ENCODE data around the gene C1S. TPM values are rescaled to one million over a fixed set of nuclear protein-coding genes. Genes with fewer than 3 reads are reported as not detected.

Gene C1S
- total and polyA plus RNA-seq, 9 of the 15 experiments (the other 6 are each of a cell fraction or from before 2014, with no cell fraction given) = 0.08 to 0.84 (median 0.27) TPM

GRCh38 chr12:7026854-7027253 is 33.7 kb upstream of the C1S start (continued):
- TF ChIP-seq ZSCAN32 (CRISPR knock-in tag; IDR thresholded peaks at IDR 0.05) = no peak
- TF ChIP-seq ZNF143 (CRISPR knock-in tag; IDR thresholded peaks at IDR 0.05) = no peak
- TF ChIP-seq MEF2D (tag; conservative IDR thresholded peaks at IDR 0.05; ENCODE audit: low read depth) = no peak
- TF ChIP-seq MBD2 (IDR thresholded peaks at IDR 0.05; ENCODE audit: borderline replicate concordance, low read depth) = no peak
- no peak; the same call in 1 of the 2 replicates for TF ChIP-seq CEBPG (CRISPR knock-in tag; IDR thresholded peaks at IDR 0.05)
- TF ChIP-seq CEBPG (tag; conservative IDR thresholded peaks at IDR 0.05 in 1 of 2, IDR thresholded peaks at IDR 0.05 in 1 of 2) = no peak
- TF ChIP-seq DDX20 (tag; IDR thresholded peaks at IDR 0.05; ENCODE audit: low read depth) = no peak
- TF ChIP-seq DPF2 (IDR thresholded peaks at IDR 0.05) = peak; percentile 51; the same call in 1 of the 2 replicates
- TF ChIP-seq ATF4 (CRISPR knock-in tag; IDR thresholded peaks at IDR 0.05) = no peak
- no peak for TF ChIP-seq PRPF4 (IDR thresholded peaks at IDR 0.05; ENCODE audit: insufficient read depth, low read depth, low read length, poor library complexity, severe bottlenecking)
- no peak for TF ChIP-seq ZNF583 (CRISPR knock-in tag; IDR thresholded peaks at IDR 0.05)
- TF ChIP-seq MTF1 (CRISPR knock-in tag; IDR thresholded peaks at IDR 0.05; ENCODE audit: borderline replicate concordance) = no peak
- TF ChIP-seq SIN3B (IDR thresholded peaks at IDR 0.05; ENCODE audit: low read depth) = no peak
- no peak for TF ChIP-seq YBX1 (IDR thresholded peaks at IDR 0.05)
- TF ChIP-seq CHD1 (IDR thresholded peaks at IDR 0.05; ENCODE audit: low read length) = no peak
- TF ChIP-seq ZKSCAN8 (CRISPR knock-in tag; IDR thresholded peaks at IDR 0.05) = no peak
- no peak for TF ChIP-seq ZBED1 (IDR thresholded peaks at IDR 0.05)
- TF ChIP-seq TRIM24 (IDR thresholded peaks at IDR 0.05) = peak; percentile 27 to 57; a peak in 1 of 4 replicates
- TF ChIP-seq FOXK2 (conservative IDR thresholded peaks at IDR 0.05 in 1 of 2, IDR thresholded peaks at IDR 0.05 in 1 of 2; ENCODE audit: low read depth in 2 of 2) = no peak
- TF ChIP-seq FIP1L1 (IDR thresholded peaks at IDR 0.05; ENCODE audit: low read depth, low read length, poor library complexity, severe bottlenecking) = no peak
- TF ChIP-seq PPARD (CRISPR knock-in tag; IDR thresholded peaks at IDR 0.05) = no peak
- TF ChIP-seq HDAC8 (tag; IDR thresholded peaks at IDR 0.05) = no peak
- no peak for TF ChIP-seq EHMT2 (IDR thresholded peaks at IDR 0.05)
- peak; percentile 88 for TF ChIP-seq MEIS2 (IDR thresholded peaks at IDR 0.05; ENCODE audit: partially characterized antibody)
- TF ChIP-seq DACH1 (IDR thresholded peaks at IDR 0.05; ENCODE audit: partially characterized antibody) = no peak
- TF ChIP-seq, protein P1, sequence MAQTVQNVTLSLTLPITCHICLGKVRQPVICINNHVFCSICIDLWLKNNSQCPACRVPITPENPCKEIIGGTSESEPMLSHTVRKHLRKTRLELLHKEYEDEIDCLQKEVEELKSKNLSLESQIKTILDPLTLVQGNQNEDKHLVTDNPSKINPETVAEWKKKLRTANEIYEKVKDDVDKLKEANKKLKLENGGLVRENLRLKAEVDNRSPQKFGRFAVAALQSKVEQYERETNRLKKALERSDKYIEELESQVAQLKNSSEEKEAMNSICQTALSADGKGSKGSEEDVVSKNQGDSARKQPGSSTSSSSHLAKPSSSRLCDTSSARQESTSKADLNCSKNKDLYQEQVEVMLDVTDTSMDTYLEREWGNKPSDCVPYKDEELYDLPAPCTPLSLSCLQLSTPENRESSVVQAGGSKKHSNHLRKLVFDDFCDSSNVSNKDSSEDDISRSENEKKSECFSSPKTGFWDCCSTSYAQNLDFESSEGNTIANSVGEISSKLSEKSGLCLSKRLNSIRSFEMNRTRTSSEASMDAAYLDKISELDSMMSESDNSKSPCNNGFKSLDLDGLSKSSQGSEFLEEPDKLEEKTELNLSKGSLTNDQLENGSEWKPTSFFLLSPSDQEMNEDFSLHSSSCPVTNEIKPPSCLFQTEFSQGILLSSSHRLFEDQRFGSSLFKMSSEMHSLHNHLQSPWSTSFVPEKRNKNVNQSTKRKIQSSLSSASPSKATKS (CRISPR knock-in tag; IDR thresholded peaks at IDR 0.05) = no peak
- TF ChIP-seq ZNF780A (CRISPR knock-in tag; IDR thresholded peaks at IDR 0.05) = no peak

Measured in K562 (cell line).